ENCODE measurements around the gene NOTO. TPM values are rescaled to one million over a fixed set of nuclear protein-coding genes. Genes with fewer than 3 reads are reported as not detected.
A peak's percentile ranks its signal among the peaks of the same experiment; 100 is the strongest.

NOTO gene
- total RNA-seq, 2 experiments from 2014 or later: not detected

DNA sequence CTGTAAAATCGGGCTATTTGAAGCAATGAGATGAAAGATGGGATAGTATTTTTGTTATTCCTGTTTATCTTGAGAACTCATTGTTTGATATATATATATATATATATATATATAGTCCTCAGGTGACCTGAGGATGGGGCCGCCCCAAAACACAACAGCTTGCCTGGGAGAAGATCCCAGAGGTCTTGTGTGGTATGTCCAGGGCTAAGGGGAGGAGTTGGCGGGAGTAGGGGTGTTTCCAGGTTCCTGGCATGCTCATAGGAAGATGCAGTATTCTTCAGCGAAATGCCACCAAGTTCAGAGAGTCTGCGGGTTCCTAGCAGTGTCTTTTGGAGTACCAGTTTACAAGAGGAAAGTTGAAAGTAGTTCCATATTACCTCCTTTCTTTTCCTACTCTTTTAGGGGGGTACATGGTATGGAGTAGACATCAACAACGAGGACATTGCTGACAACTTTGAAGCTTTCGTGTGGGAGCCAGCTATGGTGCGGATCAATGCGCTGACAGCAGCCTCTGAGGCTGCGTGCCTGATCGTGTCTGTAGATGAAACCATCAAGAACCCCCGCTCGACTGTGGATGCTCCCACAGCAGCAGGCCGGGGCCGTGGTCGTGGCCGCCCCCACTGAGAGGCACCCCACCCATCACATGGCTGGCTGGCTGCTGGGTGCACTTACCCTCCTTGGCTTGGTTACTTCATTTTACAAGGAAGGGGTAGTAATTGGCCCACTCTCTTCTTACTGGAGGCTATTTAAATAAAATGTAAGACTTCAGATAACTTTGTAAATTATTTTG is 50.1 kb downstream of the NOTO start:
- H3K27me3 Mint-ChIP-seq (ENCODE audit: low read depth): no peaks in the 10 kb centered on the region
- H3K9me3 Mint-ChIP-seq (ENCODE audit: insufficient read depth): no peaks in the 10 kb centered on the region
- no peak for ATAC-seq
- DNase-seq: no peak
- ChIA-PET CTCF (no interaction called here), POLR2A (no interaction called here)
- H3K27ac Mint-ChIP-seq: no peak overlapping the region
- H3K4me1 Mint-ChIP-seq (ENCODE audit: low read depth): no peaks in the 10 kb centered on the region
- H3K36me3 Mint-ChIP-seq (ENCODE audit: low read depth): peaks cover 67% of the 10 kb centered on the region
- H3K4me3 Mint-ChIP-seq: no peak overlapping the region

DNA sequence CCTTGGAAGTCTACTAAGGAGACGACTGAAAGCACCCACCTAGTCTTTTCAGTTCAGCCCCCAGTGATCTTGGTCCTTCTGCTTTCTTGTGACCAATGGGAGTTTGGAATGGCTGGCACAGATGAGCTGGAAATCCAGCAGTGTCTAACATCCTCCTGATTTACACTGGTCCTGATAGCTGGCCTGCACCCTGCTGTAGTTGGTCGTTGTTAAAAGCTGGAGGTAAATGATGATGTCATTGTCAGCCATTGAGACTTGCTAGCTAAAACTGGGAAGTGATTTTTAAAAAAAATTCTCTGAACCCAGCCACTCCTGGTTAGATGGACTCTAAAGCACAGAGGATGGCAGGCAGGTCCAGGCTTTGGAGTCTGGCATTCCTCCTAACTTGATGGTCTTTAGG is 51.0 kb downstream of the NOTO start:
- POLR2A ChIA-PET: no interaction called here

DNA sequence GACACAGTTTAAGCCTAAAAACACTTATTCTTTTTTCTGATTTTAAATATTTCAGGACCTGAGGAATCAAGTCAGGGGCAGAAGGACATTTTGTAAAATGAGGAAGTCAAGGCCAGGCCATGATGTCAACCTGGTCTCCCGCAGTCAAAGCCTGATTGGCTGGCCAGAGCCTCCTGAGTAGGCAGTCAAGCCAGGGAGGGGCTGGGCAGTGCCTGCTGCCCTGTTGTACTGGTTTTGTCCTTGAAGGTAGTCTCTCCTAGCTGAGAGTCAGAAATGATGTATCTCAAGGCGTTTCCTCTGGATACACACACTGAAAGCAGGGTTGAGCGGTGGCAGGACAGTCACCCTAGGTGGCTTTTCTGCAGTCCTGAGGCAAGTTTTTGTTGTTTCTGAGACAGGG is 51.5 kb downstream of the NOTO start:
- peaks cover 6% of the 10 kb centered on the region for H3K4me1 Mint-ChIP-seq (ENCODE audit: low read depth)

More for the DNA sequence above, 51.0 kb downstream of the NOTO start:
- DNase-seq (no peak), ATAC-seq (no peak)
- Mint-ChIP-seq H3K27me3 (ENCODE audit: low read depth) (no peaks in the 10 kb centered on the region), H3K27ac (no peak overlapping the region), H3K9me3 (ENCODE audit: insufficient read depth) (no peaks in the 10 kb centered on the region), H3K4me1 (ENCODE audit: low read depth) (peaks cover 6% of the 10 kb centered on the region), H3K36me3 (ENCODE audit: low read depth) (peaks cover 60% of the 10 kb centered on the region), H3K4me3 (no peak overlapping the region)
- CTCF ChIA-PET: no interaction called here

DNA sequence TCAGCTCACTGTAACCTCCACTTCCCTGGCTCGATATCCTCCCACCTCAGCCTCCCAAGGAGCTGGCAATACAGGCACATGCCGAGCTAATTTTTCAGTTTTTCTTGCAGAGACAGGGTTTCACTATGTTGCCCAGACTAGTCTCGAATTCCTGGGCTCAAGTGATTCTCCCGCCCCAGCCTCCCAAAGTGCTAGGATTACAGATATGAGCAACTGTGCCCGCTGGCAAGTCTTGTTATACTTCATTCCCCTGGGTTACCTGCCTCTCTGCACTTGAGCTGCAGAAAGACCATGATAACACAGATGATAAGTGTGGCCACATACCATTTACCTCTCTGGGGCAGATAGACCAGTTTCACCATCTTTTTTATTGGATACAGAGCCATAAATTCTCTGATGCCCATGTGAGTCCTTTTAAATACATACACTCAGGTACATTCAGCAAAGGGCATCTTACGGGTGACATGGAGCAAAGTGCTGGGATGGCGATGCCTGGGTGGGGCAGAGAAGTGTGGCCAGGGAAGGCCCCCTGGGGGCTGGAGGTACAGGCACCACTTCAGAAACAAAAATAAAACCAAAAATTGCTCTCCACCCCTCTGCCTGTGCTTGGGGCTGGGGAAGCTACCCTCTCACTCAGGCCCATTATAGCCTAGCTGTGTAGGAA is 52.1 kb downstream of the NOTO start:
- ChIA-PET POLR2A (interaction anchor here (1.1 to 1.3 kb wide), 2 partner anchors 11 to 34 kb away, joined by 3 to 6 read pairs; no protein-coding TSS in a partner anchor), CTCF (no interaction called here)
- ATAC-seq: no peak
- no peak for DNase-seq
- Mint-ChIP-seq H3K27me3 (ENCODE audit: low read depth) (no peaks in the 10 kb centered on the region), H3K4me3 (no peak overlapping the region), H3K4me1 (ENCODE audit: low read depth) (peaks cover 7% of the 10 kb centered on the region), H3K36me3 (ENCODE audit: low read depth) (peaks cover 56% of the 10 kb centered on the region), H3K27ac (peak overlapping the region; percentile 11), H3K9me3 (ENCODE audit: insufficient read depth) (no peaks in the 10 kb centered on the region)

More for the DNA sequence above, 51.5 kb downstream of the NOTO start:
- DNase-seq (no peak), ATAC-seq (no peak)
- Mint-ChIP-seq H3K4me3 (no peak overlapping the region), H3K27ac (peak overlapping the region; percentile 15), H3K36me3 (ENCODE audit: low read depth) (peaks cover 56% of the 10 kb centered on the region), H3K27me3 (ENCODE audit: low read depth) (no peaks in the 10 kb centered on the region), H3K9me3 (ENCODE audit: insufficient read depth) (no peaks in the 10 kb centered on the region)
- ChIA-PET CTCF (no interaction called here), POLR2A (interaction anchor here (1.3 kb wide), 1 partner anchor 35 kb away, joined by 3 read pairs; no protein-coding TSS in a partner anchor)

DNA sequence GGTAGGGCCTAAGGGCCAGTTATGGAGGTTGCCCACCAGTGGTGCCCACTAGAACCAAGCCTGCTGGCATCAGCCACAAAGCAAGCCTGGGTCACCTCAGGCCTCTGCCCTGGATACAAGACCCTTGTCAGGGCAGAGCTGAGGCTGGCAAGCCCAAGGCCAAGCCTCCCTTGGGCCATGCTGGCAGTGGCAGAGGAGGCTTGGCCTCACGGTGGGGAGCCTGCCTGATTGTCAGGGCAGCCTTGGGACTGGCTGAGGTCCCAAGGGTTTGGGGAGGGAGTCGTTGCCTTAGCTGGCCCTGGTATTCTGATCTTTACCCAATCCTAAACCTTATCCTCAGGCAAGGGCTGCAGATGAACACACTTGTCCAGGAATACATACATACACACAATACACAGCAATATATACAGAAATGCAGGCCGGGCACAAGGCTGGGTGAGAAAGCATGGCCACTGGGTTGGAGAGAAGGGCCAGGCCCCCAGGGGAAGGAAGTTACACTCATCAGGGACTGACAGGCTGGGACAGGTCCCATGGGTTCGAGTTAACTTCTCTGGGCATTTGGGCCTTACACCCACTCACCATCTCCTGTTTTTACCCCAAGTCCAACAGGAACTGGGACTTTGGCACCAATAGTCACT is 52.8 kb downstream of the NOTO start:
- CTCF ChIA-PET: no interaction called here
- H3K27me3 Mint-ChIP-seq (ENCODE audit: low read depth): no peaks in the 10 kb centered on the region
- peaks cover 8% of the 10 kb centered on the region for H3K4me1 Mint-ChIP-seq (ENCODE audit: low read depth)
- DNase-seq (no peak), ATAC-seq (no peak)
- no peak overlapping the region for H3K4me3 Mint-ChIP-seq
- peak overlapping the region; percentile 29 for H3K27ac Mint-ChIP-seq
- H3K36me3 Mint-ChIP-seq (ENCODE audit: low read depth): peaks cover 52% of the 10 kb centered on the region
- H3K9me3 Mint-ChIP-seq (ENCODE audit: insufficient read depth): no peaks in the 10 kb centered on the region
- POLR2A ChIA-PET: interaction anchor here (1.1 to 1.3 kb wide), 2 partner anchors 12 to 34 kb away, joined by 3 to 6 read pairs; no protein-coding TSS in a partner anchor

DNA sequence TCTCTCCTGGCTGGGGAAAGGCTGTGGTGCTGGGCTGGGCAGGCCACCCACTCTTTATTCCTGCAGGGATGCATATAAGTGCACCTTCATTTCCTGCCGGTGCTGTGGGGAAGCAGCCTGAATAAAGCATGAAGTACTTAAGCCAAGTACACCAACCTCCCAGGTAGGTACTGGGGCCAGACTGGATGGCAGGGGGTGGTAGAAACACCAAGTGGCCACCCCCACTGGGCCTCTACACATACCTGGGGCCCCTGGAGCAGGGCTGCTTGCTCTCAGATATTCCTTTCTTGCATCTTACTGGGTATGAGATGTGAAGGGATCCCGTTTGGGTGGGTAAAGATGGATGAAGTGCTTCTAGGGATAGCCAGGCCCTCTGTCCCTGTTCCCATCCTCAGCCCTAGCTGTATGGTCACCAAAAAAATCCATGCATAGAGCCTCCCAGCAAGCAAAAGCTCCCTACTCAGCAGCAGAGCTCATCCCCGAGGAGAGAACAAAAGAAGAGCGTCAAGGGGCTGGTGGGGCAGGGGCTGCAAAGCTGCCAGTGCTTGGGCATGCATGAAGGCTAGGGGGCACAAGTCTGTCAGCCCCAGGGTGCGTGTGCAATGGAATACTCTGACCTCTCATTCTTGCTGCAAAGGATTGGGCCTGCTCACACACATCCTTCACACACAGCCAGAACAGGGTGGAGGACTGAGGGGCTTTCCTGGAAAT is 53.7 kb downstream of the NOTO start:
- ChIA-PET POLR2A (no interaction called here), CTCF (interaction anchor here (1.2 kb wide), 1 partner anchor 12 kb away, joined by 3 read pairs; no protein-coding TSS in a partner anchor)
- Mint-ChIP-seq H3K27ac (peak overlapping the region; percentile 8), H3K4me1 (ENCODE audit: low read depth) (peaks cover 8% of the 10 kb centered on the region), H3K4me3 (no peak overlapping the region), H3K36me3 (ENCODE audit: low read depth) (peaks cover 43% of the 10 kb centered on the region), H3K27me3 (ENCODE audit: low read depth) (no peaks in the 10 kb centered on the region), H3K9me3 (ENCODE audit: insufficient read depth) (no peaks in the 10 kb centered on the region)
- ATAC-seq (no peak), DNase-seq (no peak)

DNA sequence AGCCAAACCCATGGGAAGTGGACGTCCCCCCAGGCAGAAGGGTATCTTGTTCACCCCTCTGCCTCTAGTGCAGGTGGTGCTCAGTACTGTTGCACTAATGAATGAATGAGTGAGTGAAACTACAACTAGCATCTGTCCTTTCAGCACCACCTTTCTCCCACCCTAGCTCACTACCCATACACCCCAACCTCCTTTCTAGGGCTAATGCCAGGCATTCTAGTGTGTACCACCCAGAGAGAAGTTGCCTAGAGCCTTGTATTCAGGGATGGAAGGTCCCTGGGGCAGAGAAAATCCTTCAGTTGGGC is 54.2 kb downstream of the NOTO start:
- Mint-ChIP-seq H3K4me3 (no peak overlapping the region), H3K27ac (peak overlapping the region; percentile 8), H3K9me3 (ENCODE audit: insufficient read depth) (no peaks in the 10 kb centered on the region), H3K36me3 (ENCODE audit: low read depth) (peaks cover 39% of the 10 kb centered on the region), H3K27me3 (ENCODE audit: low read depth) (no peaks in the 10 kb centered on the region), H3K4me1 (ENCODE audit: low read depth) (peaks cover 8% of the 10 kb centered on the region)
- CTCF ChIA-PET: interaction anchor here (0.9 to 1.2 kb wide), 2 partner anchors 12 to 34 kb away, joined by 3 to 4 read pairs; no protein-coding TSS in a partner anchor
- no peak for ATAC-seq
- POLR2A ChIA-PET: no interaction called here
- DNase-seq: no peak

DNA sequence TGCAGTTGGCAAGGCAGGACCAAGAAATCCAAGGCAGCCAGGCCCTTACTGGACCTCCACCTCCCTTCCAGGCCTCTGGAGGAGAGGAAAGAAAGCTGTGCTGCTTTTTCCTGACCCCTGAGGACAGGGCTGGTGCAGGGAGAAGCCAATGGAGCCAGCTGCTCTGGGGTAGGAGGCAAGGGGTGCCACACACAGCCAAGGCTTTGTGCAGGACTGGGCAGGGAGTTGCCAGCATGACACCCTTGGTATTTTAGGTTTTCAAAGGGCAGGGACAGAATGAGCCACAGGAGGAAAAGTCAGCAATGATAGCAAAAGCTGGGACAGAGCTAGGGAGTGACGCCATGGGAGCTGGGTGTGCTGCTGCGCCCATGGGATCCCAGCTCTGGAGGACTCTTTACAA is 54.6 kb downstream of the NOTO start:
- Mint-ChIP-seq H3K36me3 (ENCODE audit: low read depth) (peaks cover 38% of the 10 kb centered on the region), H3K4me1 (ENCODE audit: low read depth) (peaks cover 8% of the 10 kb centered on the region), H3K9me3 (ENCODE audit: insufficient read depth) (no peaks in the 10 kb centered on the region), H3K27ac (no peak overlapping the region), H3K4me3 (no peak overlapping the region), H3K27me3 (ENCODE audit: low read depth) (no peaks in the 10 kb centered on the region)
- CTCF ChIA-PET: interaction anchor here (0.9 to 1.5 kb wide), 2 partner anchors 33 to 44 kb away, joined by 4 read pairs; no protein-coding TSS in a partner anchor
- ATAC-seq (no peak), DNase-seq (no peak)
- POLR2A ChIA-PET: interaction anchor here (1.7 kb wide), 1 partner anchor 23 kb away, joined by 6 read pairs; the partner anchor contains the start of gene CCT7

DNA sequence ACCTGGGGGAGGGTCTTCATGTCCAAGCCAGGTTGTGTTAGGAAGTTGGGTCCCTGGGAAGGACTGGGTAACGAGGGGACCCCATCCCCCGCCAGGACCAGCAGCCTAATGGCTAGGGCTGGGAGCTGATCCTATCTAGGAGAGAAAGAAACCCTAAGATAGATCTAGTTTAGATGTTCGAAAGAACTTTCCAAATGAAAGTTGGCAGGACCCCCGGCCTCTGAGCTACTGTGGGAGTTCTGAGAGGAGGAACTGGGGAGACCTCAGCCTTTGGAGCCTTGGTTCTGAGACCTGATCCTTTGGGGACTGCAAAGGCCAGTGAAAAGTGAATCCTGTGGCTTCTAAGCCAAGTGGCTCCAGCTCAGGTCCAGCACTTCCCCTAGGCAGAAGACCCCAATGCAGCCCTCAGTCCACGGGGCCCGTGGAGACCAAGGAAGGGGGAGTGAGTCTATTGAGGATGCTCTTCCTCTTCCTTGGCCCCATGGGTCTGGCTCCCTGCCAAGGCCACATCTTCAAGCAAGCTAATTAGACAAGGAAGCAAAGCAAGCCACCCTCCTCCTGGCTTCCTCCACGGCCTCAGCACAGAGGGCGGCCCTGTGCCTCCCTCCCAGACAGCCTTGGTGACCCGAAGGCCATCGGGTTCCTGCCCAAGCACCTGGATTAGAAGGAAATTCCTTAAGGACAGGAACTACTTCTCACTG is 55.2 kb downstream of the NOTO start:
- ChIA-PET POLR2A (interaction anchor here (1.7 kb wide), 1 partner anchor 24 kb away, joined by 6 read pairs; the partner anchor contains the start of gene CCT7), CTCF (interaction anchor here (0.9 to 1.5 kb wide), 3 partner anchors 11 to 45 kb away, joined by 3 to 4 read pairs (median 4); no protein-coding TSS in a partner anchor)
- ATAC-seq: no peak
- Mint-ChIP-seq H3K27ac (no peak overlapping the region), H3K36me3 (ENCODE audit: low read depth) (peaks cover 35% of the 10 kb centered on the region), H3K4me1 (ENCODE audit: low read depth) (peaks cover 8% of the 10 kb centered on the region), H3K27me3 (ENCODE audit: low read depth) (no peaks in the 10 kb centered on the region), H3K4me3 (no peak overlapping the region), H3K9me3 (ENCODE audit: insufficient read depth) (no peaks in the 10 kb centered on the region)
- no peak for DNase-seq

DNA sequence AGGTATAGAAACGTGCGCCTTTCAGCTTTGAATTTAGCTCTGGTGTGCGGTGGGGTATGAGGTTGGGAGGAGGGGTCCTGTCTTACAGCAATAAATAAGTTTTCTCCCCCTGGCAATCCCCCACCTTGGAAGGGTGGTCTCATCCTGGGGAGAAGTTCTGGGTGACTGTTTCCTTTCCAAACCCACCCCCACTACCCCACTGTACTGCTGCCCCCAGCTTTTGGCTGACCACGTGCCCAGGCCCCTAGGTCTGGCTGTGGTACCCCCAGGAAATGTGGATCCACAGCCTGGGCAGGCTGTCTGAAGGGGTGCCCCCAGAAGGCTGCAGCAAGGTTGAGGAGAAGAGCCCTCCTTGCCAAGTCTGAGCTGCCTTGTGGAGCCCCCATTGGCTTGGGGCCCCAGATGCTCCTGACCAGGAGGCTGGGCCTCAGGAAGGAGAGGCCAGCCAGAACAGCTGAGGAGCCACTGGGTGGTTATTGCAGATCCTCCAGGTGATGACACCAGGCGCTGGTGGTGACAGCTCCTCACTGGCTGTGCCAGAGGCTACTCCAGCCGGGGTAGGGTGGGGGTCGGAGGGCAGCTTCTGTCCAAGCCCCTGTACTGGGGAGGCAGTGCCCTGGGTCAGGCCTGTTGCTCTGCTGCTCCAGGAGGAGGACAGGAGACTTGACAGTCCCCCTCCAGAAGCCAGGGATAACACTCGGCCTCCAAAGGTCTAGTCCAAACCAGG is 56.0 kb downstream of the NOTO start:
- POLR2A ChIA-PET: interaction anchor here (1.7 kb wide), 1 partner anchor 24 kb away, joined by 6 read pairs; the partner anchor contains the start of gene CCT7

More for the DNA sequence above, 56.0 kb downstream of the NOTO start:
- Mint-ChIP-seq H3K27ac (no peak overlapping the region), H3K27me3 (ENCODE audit: low read depth) (no peaks in the 10 kb centered on the region), H3K36me3 (ENCODE audit: low read depth) (peaks cover 29% of the 10 kb centered on the region), H3K4me3 (no peak overlapping the region), H3K9me3 (ENCODE audit: insufficient read depth) (no peaks in the 10 kb centered on the region), H3K4me1 (ENCODE audit: low read depth) (peaks cover 8% of the 10 kb centered on the region)
- DNase-seq (no peak), ATAC-seq (no peak)
- CTCF ChIA-PET: interaction anchor here (1.2 to 1.5 kb wide), 2 partner anchors 10 to 45 kb away, joined by 3 to 4 read pairs; no protein-coding TSS in a partner anchor
